Vagina (tissue), 2 donors: Measurements from ENCODE around the gene SHANK1.

ENCODE experiments used
- CTCF ChIP-seq, 3 experiments: fragments of 450-650 bp in 2 of 3; fragments of 200-600 bp in 1 of 3; sonication (generic) in 1 of 3; IDR thresholded peaks; one replicate each; pipeline ENCODE4 v1.5.1; 2017 to 2019; ENCODE audit warnings: antibody characterized with exemption in 3 of 3, mild to moderate bottlenecking in 2 of 3, moderate library complexity in 2 of 3
- POLR2A ChIP-seq, 2 donors: fragments of 450-650 bp; IDR thresholded peaks; one replicate each; pipeline ENCODE4 v1.6.1; 2017; ENCODE audit warnings: antibody characterized with exemption in 2 of 2, mild to moderate bottlenecking in 2 of 2, moderate library complexity in 2 of 2
- POLR2AphosphoS5 ChIP-seq, 2 donors: sonication (generic); formaldehyde crosslinking; IDR thresholded peaks; one replicate each; pipeline ENCODE4 v1.9.0; 2017; ENCODE audit warnings: antibody characterized with exemption in 2 of 2, mild to moderate bottlenecking in 2 of 2, low read depth in 1 of 2; ENCODE audit not compliant: insufficient read depth in 1 of 2

- TF ChIP-seq POLR2A (IDR thresholded peaks at IDR 0.05) (no peak), POLR2AphosphoS5 (IDR thresholded peaks at IDR 0.05; ENCODE audit: insufficient read depth in 1 of 2, low read depth in 1 of 2) (no peak), CTCF (IDR thresholded peaks at IDR 0.05) (no peak)
Observed at GRCh38 chr19:50696094-50696483, 23.5 kb downstream of the SHANK1 start.
